ENCODE results near the gene BBIP1.
A peak's percentile ranks its signal among the peaks of the same experiment; 100 is the strongest.

The BBIP1 gene

GRCh38 chr10:110897184-110897583, 21.8 kb downstream of the BBIP1 start:
- H3K9ac ChIP-seq (ENCODE audit: low read length): no peak overlapping the region
- H3K9me3 ChIP-seq (ENCODE audit: control insufficient read depth, low read length): no peaks in the 10 kb centered on the region
- no peak overlapping the region for H3K4me3 ChIP-seq (ENCODE audit: low read length)
- no peaks in the 10 kb centered on the region for H3K27me3 ChIP-seq (ENCODE audit: control insufficient read depth, insufficient read depth, low read length)
- peaks cover 5% of the 10 kb centered on the region for H3K4me1 ChIP-seq (ENCODE audit: control insufficient read depth, insufficient read depth, low read length)
- H3K36me3 ChIP-seq (ENCODE audit: control insufficient read depth, insufficient read depth, low read length): peaks cover 7% of the 10 kb centered on the region

- Histone ChIP-seq H3K4me3 (ENCODE audit: low read length) (no peak overlapping the region), H3K9ac (ENCODE audit: low read length) (no peak overlapping the region), H3K27me3 (ENCODE audit: control insufficient read depth, insufficient read depth, low read length) (no peaks in the 10 kb centered on the region), H3K36me3 (ENCODE audit: control insufficient read depth, insufficient read depth, low read length) (peaks cover 7% of the 10 kb centered on the region), H3K4me1 (ENCODE audit: control insufficient read depth, insufficient read depth, low read length) (peaks cover 5% of the 10 kb centered on the region), H3K9me3 (ENCODE audit: control insufficient read depth, low read length) (no peaks in the 10 kb centered on the region)
These were observed 25.3 kb downstream of the BBIP1 start for GRCh38 chr10:110893559-110894179.

- Histone ChIP-seq H3K4me1 (ENCODE audit: control insufficient read depth, insufficient read depth, low read length) (peaks cover 5% of the 10 kb centered on the region), H3K27me3 (ENCODE audit: control insufficient read depth, insufficient read depth, low read length) (no peaks in the 10 kb centered on the region), H3K9ac (ENCODE audit: low read length) (no peak overlapping the region), H3K9me3 (ENCODE audit: control insufficient read depth, low read length) (no peaks in the 10 kb centered on the region), H3K36me3 (ENCODE audit: control insufficient read depth, insufficient read depth, low read length) (peaks cover 7% of the 10 kb centered on the region), H3K4me3 (ENCODE audit: low read length) (no peak overlapping the region)
These were observed 26.2 kb downstream of the BBIP1 start for GRCh38 chr10:110892602-110893288.

DNA sequence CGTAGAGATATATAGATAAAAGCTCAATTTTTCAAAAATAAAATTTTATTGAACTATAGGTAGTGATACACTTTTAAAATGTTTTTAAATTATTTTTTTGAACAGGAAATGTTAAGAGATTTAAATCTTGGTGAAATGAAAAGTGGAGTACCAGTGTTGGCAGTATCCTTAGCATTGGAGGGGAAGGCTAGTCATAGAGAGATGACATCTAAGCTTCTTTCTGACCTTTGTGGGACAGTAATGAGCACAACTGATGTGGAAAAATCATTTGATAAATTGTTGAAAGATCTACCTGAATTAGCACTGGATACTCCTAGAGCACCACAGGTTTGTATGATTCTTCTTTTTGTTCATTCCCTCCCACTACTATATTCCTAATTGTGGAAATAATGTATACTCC, 31.4 kb downstream of the BBIP1 start:
- Histone ChIP-seq H3K36me3 (ENCODE audit: control insufficient read depth, insufficient read depth, low read length) (no peaks in the 10 kb centered on the region), H3K4me1 (ENCODE audit: control insufficient read depth, insufficient read depth, low read length) (peaks cover 12% of the 10 kb centered on the region), H3K9me3 (ENCODE audit: control insufficient read depth, low read length) (no peaks in the 10 kb centered on the region), H3K27me3 (ENCODE audit: control insufficient read depth, insufficient read depth, low read length) (no peaks in the 10 kb centered on the region), H3K4me3 (ENCODE audit: low read length) (no peak overlapping the region), H3K9ac (ENCODE audit: low read length) (no peak overlapping the region)

GRCh38 chr10:110885932-110886674, 32.9 kb downstream of the BBIP1 start:
- Histone ChIP-seq H3K9me3 (ENCODE audit: control insufficient read depth, low read length) (no peaks in the 10 kb centered on the region), H3K4me1 (ENCODE audit: control insufficient read depth, insufficient read depth, low read length) (peaks cover 12% of the 10 kb centered on the region), H3K9ac (ENCODE audit: low read length) (no peak overlapping the region), H3K27me3 (ENCODE audit: control insufficient read depth, insufficient read depth, low read length) (no peaks in the 10 kb centered on the region), H3K36me3 (ENCODE audit: control insufficient read depth, insufficient read depth, low read length) (no peaks in the 10 kb centered on the region), H3K4me3 (ENCODE audit: low read length) (no peak overlapping the region)

GRCh38 chr10:110883924-110884323, 35.1 kb downstream of the BBIP1 start:
- Histone ChIP-seq H3K36me3 (ENCODE audit: control insufficient read depth, insufficient read depth, low read length) (no peaks in the 10 kb centered on the region), H3K4me3 (ENCODE audit: low read length) (no peak overlapping the region), H3K27me3 (ENCODE audit: control insufficient read depth, insufficient read depth, low read length) (no peaks in the 10 kb centered on the region), H3K9me3 (ENCODE audit: control insufficient read depth, low read length) (no peaks in the 10 kb centered on the region), H3K9ac (ENCODE audit: low read length) (peak overlapping the region; percentile 7), H3K4me1 (ENCODE audit: control insufficient read depth, insufficient read depth, low read length) (peaks cover 12% of the 10 kb centered on the region)

- no peak overlapping the region for H3K4me3 ChIP-seq (ENCODE audit: low read length)
- H3K36me3 ChIP-seq (ENCODE audit: control insufficient read depth, insufficient read depth, low read length): no peaks in the 10 kb centered on the region
- H3K9ac ChIP-seq (ENCODE audit: low read length): peak overlapping the region; percentile 2
- H3K4me1 ChIP-seq (ENCODE audit: control insufficient read depth, insufficient read depth, low read length): peaks cover 16% of the 10 kb centered on the region
- H3K9me3 ChIP-seq (ENCODE audit: control insufficient read depth, low read length): no peaks in the 10 kb centered on the region
- H3K27me3 ChIP-seq (ENCODE audit: control insufficient read depth, insufficient read depth, low read length): no peaks in the 10 kb centered on the region
These were observed 37.1 kb downstream of the BBIP1 start for GRCh38 chr10:110881905-110882304.

- Histone ChIP-seq H3K4me1 (ENCODE audit: control insufficient read depth, insufficient read depth, low read length) (peaks cover 13% of the 10 kb centered on the region), H3K27me3 (ENCODE audit: control insufficient read depth, insufficient read depth, low read length) (no peaks in the 10 kb centered on the region), H3K36me3 (ENCODE audit: control insufficient read depth, insufficient read depth, low read length) (no peaks in the 10 kb centered on the region), H3K9me3 (ENCODE audit: control insufficient read depth, low read length) (no peaks in the 10 kb centered on the region), H3K4me3 (ENCODE audit: low read length) (no peak overlapping the region), H3K9ac (ENCODE audit: low read length) (no peak overlapping the region)
These were observed 37.7 kb downstream of the BBIP1 start for GRCh38 chr10:110881247-110881646.

DNA sequence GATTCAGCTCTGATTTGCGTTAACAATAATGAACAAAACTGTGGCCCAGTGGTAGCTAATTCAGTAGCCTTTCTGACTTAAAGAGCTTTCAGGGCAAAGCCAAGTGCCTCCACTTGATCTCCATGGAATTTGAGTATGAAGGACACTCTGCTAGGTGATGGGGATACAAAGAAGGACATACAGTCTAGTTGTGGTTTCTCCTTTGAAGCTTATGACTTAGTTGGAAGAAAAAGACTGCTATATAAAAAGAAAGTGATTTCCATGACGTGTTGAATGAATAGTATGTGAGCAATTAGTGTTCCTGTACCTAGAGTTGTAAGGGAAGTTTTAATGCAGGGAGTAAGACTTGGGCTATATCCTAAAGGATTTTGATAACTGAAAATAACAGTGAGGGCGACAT, 39.0 kb downstream of the BBIP1 start:
- Histone ChIP-seq H3K27me3 (ENCODE audit: control insufficient read depth, insufficient read depth, low read length) (no peaks in the 10 kb centered on the region), H3K4me3 (ENCODE audit: low read length) (no peak overlapping the region), H3K36me3 (ENCODE audit: control insufficient read depth, insufficient read depth, low read length) (no peaks in the 10 kb centered on the region), H3K9me3 (ENCODE audit: control insufficient read depth, low read length) (no peaks in the 10 kb centered on the region), H3K9ac (ENCODE audit: low read length) (no peak overlapping the region), H3K4me1 (ENCODE audit: control insufficient read depth, insufficient read depth, low read length) (peaks cover 11% of the 10 kb centered on the region)

DNA sequence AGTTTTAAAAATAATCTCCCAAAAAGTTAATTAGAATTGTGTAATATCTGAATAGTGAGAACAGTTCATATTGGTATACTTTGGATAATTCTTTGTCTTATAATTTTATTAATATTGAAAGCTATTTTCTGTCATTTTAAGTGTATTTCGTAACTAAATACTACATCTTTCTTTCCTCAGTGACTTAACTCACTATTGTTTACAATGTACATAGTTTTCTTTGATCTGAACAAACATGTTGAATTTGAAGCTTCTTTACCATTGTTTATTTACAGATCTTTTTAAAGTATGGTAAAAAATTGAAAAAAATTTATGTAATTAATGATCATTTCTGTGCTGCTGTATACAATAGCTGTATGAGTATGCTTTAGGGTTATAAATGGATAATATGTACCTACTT, 42.2 kb downstream of the BBIP1 start:
- H3K4me1 ChIP-seq (ENCODE audit: control insufficient read depth, insufficient read depth, low read length): peaks cover 4% of the 10 kb centered on the region
- H3K27me3 ChIP-seq (ENCODE audit: control insufficient read depth, insufficient read depth, low read length): no peaks in the 10 kb centered on the region
- H3K9me3 ChIP-seq (ENCODE audit: control insufficient read depth, low read length): no peaks in the 10 kb centered on the region
- no peak overlapping the region for H3K9ac ChIP-seq (ENCODE audit: low read length)
- H3K36me3 ChIP-seq (ENCODE audit: control insufficient read depth, insufficient read depth, low read length): no peaks in the 10 kb centered on the region
- H3K4me3 ChIP-seq (ENCODE audit: low read length): no peak overlapping the region

- H3K36me3 ChIP-seq (ENCODE audit: control insufficient read depth, insufficient read depth, low read length): no peaks in the 10 kb centered on the region
- H3K4me3 ChIP-seq (ENCODE audit: low read length): no peak overlapping the region
- H3K4me1 ChIP-seq (ENCODE audit: control insufficient read depth, insufficient read depth, low read length): peaks cover 10% of the 10 kb centered on the region
- H3K9me3 ChIP-seq (ENCODE audit: control insufficient read depth, low read length): no peaks in the 10 kb centered on the region
- H3K27me3 ChIP-seq (ENCODE audit: control insufficient read depth, insufficient read depth, low read length): no peaks in the 10 kb centered on the region
- H3K9ac ChIP-seq (ENCODE audit: low read length): no peak overlapping the region
These were observed 43.0 kb downstream of the BBIP1 start for GRCh38 chr10:110876000-110876399.

GRCh38 chr10:110873951-110874350, 45.0 kb downstream of the BBIP1 start:
- H3K27me3 ChIP-seq (ENCODE audit: control insufficient read depth, insufficient read depth, low read length): no peaks in the 10 kb centered on the region
- H3K4me3 ChIP-seq (ENCODE audit: low read length): peak overlapping the region; percentile 14
- peak overlapping the region; percentile 87 for H3K9ac ChIP-seq (ENCODE audit: low read length)

More at GRCh38 chr10:110873951-110874350, 45.0 kb downstream of the BBIP1 start:
- Histone ChIP-seq H3K9me3 (ENCODE audit: control insufficient read depth, low read length) (no peaks in the 10 kb centered on the region), H3K4me1 (ENCODE audit: control insufficient read depth, insufficient read depth, low read length) (peaks cover 15% of the 10 kb centered on the region), H3K36me3 (ENCODE audit: control insufficient read depth, insufficient read depth, low read length) (no peaks in the 10 kb centered on the region)
